NCI-H1105 (cell line): Measurements from ENCODE around the gene ASB10.

ENCODE experiments used
- DNase-seq: peaks from one replicate; lab custom pipeline; 2025; lab: John Stamatoyannopoulos, UW

ASB10 gene

DNA sequence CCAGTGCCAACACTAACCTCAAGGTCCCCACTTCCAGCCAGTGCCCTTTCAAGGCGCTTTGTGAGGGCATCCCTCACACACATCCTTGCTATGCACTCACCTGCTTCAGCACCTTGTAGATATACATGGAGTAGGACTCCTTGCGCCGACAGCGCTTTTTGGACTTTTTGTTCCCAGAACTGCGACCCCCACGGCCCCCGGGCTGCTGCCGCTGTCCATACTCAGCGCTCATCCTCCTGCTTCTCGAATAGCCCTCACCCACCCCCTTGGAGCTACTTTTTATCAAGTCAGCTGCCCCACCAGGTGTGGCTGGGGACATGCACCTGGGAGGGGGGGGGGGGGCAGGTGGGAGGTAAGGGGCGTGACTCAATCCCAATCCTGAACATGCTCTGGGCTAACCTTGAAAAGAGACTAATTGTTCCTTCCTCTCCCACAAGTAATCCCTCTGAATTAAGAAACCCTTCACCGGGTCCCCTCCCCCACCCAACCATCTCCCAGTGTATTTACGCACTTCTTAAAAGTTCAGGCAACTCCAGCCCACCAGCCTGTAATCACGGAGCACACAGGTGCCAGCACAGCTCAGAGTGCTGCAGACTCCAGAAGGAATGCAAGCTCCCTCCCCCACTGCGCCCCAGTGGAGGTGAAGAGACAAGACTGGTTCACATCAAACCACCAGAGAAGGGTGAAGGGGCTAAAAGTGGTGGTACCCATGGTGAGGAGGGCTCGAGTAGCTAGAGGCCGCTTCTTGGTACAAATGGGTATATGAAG lies 23.2 kb upstream of the ASB10 start, which contains the start of gene H2BK1:
Gene H2BK1 (minus strand): TSS at position 402 of the 768 bp plus-strand sequence. CDS start 170 bp downstream, at position 232.
- DNase-seq: no peak

DNA sequence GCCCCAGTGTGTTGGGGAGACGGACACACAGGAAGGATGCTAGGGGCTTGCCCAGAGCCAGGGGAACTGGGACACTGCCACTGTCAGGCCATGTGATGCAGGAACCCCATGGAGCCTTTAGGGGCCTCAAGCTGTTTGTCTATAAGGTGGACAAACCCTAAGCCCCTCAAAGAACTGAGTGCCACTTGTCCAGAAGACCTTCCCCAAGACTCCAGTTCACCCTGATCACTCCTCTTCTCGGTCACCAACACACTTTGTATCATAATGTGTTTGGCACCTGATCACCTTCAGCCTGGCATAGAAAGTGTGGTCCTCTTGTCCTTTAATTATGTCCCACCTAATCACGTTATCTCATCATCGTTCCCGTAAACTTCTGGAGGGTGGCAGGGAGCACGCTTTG lies 22.5 kb upstream of the ASB10 start:
- no peak for DNase-seq

DNA sequence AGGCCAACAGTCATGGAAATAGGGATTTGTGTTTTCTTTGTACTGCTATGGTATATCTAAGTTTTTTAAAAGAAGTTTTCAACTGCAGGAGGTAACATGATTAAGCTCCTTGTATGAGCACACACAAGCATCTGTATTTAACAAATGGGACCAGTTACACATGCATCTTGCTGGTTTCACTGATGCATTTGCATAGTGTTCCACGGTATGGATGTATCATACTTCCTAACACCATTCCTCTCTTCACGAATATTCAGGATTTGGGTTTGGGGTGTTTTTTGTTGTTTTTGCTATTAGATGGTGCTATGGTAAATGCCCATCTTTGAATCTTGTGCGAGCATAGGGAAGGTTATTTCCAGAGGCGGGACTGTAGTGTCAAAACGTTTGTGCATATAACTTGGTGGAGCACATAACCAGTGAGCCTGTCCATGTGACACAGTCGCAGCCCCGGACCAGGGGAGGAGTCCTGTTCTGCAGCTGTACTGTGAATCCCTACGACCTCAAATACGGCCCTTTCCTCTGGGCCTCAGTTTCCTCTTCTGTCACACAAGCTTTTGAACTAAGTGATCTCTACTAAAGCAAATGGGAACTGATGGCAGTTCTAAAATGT lies 21.3 kb upstream of the ASB10 start:
- DNase-seq: no peak

DNA sequence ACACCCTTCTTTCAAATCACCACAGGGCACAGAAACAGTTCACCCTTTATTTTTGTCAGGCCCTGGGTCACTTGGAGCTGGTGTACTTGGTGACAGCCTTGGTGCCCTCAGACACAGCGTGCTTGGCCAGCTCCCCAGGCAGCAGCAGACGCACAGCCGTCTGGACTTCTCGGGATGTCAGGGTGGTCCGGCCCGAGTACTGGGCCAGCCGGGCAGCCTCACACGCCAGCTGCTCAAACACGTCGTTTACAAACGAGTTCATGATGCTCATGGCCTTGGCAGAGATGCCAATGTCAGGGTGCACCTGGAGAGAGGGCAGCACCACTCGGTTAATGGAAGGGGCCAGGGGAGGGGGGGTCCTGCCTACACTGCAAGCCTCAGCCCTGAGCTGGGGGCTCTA lies 20.8 kb upstream of the ASB10 start:
- DNase-seq: no peak

DNA sequence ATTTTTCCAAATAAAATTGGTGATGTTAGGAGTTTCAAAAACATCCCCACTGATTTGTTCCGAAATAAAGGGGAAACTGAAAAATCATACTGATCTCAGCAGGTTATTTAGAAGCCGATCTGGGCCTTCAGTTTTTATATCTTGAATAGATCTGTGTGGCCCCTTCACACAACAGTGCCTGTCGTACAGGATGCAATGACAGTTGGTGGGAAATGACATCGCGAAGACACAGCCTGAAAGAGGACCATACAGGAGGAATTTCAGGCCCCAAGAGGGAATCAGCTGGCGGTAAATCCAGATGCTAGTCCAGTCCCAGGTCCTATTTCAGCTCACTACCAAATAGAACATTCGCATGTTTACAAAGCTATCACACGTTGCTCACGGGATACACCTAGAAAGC lies 20.3 kb upstream of the ASB10 start:
- no peak for DNase-seq

DNA sequence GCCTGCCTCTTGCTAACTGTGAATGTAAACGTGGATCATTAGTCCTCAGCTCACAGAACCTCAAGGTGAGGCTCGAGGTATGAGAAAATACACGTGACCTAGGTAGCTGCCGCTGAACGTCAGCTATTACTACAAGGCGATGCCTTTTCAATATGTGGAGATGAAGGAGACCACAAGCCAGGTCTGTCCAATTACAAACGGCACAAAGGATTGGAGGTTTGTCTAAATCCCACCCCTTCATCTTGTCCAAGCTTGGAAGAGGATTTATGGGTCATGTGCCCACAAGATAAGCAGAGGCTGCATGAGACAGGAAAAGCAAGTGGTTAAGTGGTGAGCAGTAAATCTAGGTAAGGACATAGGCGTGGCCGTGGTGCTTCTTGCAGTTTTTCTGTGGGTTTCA lies 19.9 kb upstream of the ASB10 start:
- DNase-seq: no peak

DNA sequence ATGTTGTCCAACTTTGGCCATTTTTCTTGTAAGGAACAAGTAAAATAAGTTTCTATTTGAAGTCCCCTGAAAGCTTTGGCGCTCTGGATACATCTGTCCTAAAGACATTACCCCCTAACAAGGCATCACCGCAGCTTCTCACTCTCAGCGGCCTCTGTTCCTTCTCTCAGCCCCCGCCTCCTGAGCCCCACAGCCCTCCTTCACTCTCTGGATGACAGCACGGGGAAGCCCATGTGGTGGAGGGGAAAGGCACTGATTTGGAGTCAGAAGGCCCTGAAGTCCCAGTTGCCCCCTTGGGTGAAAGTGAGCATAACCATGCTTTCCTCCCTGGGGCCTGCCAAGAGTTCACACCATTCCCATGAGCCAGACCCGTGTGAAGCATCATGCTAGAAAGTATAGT lies 18.7 kb upstream of the ASB10 start:
- no peak for DNase-seq

DNA sequence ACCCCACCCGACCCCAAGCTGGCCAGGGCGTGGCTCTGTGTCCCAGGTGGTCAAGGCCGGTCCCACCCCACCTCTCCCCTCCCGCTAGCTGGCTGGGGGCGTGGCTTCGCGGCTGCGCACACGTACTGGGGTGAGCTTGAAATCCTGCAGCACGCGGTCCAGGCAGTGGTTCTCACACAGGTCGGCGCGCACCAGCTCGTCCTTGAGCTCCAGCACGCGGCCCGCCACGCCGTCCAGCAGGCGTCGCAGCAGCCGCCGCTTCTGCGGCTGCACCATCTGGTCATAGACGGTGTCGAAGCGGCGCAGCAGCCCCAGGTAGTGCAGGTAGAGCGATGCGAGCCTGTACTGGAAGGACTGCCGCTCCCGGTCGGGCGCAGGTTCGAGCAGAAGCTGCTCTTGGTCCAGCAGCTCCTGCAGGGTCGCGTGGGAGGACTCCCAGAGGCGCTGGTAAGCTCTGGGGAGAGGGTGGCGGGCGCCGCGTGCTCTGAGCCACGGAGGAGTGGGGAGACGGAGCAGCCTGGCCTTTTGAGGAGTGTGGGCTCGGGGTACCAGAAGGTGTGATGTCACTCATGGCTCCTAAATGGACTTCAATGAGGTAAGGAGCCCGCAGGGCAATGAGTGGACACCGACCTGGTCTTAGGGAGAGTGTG lies 17.5 kb upstream of the ASB10 start:
- no peak for DNase-seq

DNA sequence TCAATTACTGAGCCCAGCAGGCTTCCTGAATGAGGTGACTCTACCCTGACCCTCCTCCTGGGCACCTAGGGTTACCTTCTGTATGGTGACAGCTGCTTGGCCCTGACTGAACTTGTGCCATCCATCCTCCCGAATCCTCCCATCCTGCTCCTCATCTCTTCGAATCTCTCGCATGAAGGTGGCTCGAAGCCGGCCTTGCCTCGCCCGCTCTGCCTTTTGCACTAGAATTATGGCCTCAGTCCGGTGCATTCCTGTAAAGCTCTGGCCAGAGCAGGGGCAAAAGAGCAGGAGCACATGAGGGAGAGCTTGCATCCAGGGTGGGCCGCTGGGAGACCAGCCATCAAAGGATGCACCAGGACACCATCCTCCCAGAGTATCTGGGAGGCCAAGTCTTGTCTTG lies 15.8 kb upstream of the ASB10 start:
- no peak for DNase-seq

DNA sequence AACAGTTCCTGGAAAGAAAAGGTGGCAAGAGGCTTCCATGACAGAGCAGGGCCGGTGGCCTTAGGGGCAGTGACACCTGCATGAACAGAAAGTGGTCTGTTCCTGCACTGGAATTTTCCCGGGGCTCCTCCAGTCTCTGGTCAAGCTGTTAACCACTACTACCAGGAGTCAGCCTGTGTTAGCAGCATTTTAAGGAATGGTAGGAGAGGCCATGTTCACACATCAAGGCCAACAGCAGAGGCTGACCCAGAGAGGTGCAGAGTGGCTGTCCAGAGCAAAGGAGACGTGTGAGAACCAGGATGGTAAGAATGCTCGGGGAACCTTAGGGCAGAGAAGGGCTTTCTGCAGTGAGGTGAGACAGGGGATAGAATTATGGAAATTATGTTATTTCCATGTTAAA lies 14.7 kb upstream of the ASB10 start:
- DNase-seq: no peak

DNA sequence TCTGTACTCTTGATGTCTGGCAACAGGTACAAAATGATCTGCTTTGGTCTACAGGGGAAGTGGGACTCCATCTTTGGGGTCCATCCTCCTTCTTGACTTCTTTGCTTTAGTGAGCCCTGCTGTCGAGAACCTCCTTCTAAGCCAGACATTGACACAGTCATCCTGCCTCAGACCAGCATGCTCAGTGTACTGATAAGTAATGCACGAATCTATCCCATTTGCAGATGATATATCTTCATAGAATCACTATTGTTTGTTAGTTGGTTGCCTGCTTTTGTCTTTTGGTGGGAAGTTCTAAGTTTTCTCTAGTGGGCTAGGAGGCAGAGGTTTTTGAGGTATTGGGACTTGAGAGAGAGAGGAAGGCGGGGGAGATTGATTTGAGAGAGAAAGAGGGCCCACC lies 14.3 kb upstream of the ASB10 start:
- DNase-seq: no peak

DNA sequence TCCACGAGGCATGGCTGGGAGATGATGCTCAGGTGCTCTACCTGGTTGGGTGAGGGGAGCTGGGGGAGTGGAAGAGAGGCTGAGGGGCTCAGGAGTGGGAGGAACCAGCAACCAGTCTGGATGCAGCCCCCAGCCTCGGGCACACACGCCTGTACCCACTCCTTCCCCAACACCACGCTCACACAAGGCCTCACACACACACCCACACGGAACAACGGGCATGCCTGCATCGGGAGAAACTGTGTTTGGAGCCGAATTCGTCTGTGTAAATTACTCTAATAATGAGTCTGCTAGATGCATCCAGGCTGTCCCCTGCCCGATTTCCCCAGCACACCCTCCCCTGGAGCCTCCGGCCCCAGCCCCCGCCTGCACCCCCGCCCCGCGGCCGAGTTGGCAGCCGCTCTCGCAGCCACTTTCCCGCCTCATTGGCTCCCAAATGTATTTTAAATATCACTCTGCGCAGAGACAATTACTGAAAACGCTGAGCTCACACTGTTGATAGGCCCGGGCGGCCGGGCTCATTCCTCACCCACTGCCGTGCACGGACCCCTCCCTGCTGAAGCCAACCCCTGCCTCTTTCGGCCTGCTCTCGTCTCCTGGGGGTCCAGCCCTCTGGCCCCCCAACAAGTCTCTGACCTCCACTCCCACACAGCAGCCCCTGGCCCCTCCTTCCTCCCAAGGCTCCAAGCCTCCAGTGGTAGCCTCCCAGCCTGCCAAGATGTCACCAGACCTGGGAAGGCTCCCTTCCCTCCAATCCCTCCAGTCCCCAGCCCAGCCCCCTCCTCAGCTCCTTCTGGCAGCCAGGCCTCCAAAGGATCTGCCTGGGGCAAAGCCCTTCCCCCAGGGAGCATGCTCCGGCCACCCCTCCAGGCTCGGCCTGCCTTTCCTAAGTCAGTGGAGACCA lies 12.1 kb upstream of the ASB10 start:
- DNase-seq: no peak

DNA sequence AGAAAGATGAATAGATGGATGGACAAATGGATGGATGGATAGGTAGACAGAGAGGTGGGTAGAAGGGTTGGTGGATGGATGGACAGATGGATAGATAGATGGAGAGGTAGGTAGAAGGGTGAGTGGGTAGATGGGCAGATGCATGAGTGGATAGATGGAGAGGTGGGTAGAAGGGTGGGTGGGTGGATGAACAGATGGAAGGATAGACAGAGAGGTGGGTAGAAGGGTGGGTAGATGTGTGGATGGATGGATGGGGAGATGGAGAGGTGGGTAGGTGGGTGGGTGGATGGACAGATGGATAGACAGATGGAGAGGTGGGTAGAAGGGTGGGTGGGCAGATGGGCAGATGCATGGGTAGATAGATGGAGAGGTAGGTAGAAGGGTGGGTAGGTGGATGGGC lies 10.9 kb upstream of the ASB10 start:
- DNase-seq: no peak

DNA sequence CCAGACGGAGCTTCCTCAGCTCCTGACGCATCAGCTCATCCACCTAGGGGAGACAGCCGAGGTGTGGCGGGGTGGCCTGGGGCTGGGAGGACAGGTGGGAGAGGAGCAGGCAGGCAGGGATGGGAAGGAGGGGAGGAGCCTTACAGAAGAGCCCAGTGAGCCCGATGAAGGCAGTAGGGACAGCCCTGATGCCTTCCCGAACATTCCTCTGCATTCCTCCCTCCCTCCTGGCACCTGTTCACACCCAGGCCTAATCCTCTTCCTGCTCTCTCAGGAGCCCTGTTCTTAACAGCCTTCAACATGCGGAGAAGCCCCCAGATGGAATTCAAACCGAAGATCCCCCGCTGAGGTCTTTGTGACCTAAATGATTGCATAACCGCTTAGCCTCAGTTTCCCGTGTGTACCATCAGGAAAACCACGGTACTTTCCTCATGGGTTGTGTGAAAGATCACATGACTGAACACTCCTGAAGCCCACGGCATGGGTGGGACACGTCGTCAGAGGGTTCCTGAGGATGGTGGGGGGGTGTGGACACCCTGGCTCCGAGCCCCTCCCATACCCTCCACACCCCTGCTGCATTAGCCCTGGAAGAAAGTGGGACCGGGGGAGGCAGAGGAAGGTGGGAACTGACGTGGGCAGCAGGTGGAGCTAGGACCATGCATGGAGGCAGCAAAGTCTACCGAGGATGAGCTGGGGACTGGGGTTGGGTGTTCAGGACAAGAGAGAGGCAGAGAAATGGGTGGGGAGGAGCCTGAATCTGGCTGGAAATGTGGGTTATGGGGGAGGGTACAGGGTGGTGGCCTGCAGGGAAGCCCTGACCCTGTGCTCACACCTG lies 8.8 kb upstream of the ASB10 start:
- no peak for DNase-seq

DNA sequence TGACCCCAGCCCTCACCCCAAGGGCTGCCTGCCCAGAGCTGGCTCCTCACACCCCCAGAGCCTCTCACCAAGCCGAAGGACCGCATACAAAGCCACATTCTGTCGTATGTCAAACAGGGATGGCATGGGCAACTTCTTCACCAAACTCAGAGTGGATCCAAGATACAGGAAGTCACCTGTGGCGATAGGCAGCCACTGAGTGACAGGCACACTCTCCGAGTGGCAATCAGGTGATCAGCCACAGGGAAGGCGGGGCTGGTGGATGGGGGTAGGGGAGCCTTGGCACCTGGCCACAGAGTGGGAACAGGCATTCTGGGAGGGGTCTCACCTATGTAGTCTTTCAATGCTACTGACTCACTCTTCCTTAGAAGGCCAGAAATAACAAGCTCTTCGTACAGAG lies 7.1 kb upstream of the ASB10 start:
- DNase-seq: no peak

DNA sequence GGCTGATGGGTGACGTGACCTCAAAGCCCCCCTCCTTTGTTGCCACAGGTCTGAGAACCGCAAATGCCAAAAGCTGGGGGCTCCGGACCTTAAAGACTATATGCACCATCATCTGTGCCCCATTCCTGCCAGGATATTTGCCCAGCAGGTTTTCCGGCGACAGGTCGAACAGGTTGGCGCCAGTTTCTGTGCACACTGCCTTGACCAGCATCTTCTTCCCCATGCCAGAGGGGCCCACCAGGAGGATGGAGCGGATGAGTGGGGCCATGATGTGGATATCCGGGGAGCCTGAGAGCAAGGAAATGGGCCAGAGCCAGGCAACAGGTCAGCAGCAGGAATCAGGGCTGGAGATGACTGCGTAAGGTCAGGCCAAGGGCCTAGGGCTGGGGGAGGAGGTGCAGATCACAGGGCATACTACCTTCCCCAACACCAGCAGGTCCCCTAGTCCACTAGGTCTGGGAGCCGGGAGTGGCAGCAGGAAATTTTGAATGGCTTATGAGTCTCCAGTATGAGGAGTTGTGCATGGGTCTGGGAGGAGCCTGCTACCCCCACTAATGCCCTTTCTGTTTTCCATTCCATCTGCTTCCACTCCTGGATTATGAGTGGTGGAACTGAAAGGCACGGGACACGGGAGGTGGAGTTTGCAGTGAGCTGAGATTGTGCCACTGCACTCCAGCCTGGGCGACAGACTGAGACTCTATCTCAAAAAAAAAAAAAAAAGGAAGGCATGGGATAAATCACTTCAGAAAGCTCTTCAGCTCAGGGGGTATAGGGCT lies 6.3 kb upstream of the ASB10 start:
- no peak for DNase-seq

DNA sequence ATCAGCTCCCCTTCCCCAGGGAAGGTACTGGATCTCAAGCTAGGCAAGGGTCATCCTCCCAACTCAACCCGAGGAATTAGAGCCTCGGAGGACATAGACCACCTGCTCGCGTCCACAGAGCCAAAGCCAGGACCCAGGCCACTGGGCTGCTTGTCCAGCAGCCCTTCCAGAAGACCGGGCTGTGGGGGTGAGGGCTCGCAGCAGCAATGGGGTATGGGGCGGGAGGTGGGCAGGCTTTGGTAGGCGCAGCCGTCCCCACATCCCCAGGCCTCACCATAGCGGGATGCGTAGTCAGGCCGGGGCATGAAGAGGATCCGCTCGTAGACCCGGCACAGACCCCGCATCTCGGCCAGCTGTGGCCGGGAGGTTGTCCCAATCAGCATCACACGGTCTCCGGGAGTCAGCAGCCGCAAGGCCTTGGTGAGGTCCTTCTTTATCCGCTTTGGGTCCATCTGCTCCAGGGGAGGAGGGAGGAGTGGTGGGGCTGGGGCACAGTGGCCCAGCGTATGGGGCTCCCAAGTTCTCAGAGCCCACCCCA lies 5.0 kb upstream of the ASB10 start:
- DNase-seq: no peak

DNA sequence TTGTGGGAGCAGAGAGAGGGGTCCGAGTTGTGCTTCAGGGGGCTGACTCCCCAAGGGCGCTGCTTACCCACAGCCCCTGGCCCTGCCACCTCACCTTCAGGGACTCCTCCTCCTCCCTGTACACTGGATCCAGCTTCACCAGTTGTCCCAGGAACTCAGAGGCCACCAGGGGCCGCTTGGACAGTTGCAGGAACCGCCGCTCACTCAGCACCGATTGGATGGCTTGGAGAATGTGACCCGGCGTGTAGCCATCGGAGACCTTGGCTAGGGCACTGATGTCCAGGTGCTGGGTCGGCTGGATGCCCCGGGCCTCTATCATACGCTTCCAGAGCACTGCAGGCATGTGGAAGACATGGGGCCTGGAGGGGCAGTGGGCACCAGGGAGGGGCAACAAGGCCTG lies 4.5 kb upstream of the ASB10 start:
- no peak for DNase-seq

DNA sequence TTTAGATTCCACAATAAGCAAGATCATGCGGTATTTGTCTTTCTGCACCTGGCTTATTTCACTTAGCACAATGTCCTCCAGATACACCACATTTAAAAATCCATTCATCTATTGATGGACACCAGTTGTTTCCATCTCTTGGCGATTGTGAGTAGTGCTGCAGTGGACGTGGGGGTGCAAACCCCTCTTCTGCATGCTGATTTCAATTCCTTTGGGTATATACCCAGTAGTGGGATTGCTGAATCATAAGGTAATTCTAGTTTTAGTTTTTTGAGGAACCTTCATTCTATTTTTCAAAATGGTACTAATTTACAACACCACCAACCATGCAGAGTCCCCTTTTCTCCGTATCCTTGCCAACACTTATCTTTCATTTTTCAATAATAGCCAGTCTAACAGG lies 2.0 kb upstream of the ASB10 start:
- DNase-seq: no peak

DNA sequence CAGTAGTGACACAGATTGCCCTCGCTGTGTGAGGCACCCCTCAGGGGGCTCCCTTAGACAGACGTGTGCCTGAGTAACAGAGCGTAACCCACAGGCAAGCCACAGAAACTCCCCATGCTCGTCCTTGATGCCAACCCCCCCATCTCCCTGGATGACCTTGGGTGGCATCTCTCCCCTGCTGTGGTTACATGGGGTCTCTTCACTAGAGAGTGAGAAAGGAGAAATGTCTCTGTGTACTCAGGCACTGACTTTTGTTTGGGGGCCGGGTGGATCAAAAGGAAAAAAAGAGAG lies 1.1 kb upstream of the ASB10 start:
- no peak for DNase-seq
